HG02981 (cell line): Measurements from ENCODE around the gene RAET1G.
"Not testable (repeated sequence)": the region's sequence is repeated elsewhere in the genome, so short reads cannot be mapped to it uniquely, and the experiment has no call there.

Source experiments
- ATAC-seq: cut with Tn5 transposase; IDR thresholded peaks from one replicate; pipeline ENCODE4 v1.9.1; 2021; ENCODE audit warnings: mild to moderate bottlenecking, moderate library complexity; ENCODE audit not compliant: unreplicated experiment

The RAET1G gene

GRCh38 chr6:149935246-149935645 lies 12.3 kb upstream of the RAET1G start:
- no peak for ATAC-seq

- no peak for ATAC-seq
Observed at GRCh38 chr6:149934249-149935156, 11.6 kb upstream of the RAET1G start.

GRCh38 chr6:149933461-149933860 lies 10.5 kb upstream of the RAET1G start:
- ATAC-seq: no peak

- no peak for ATAC-seq
Observed at GRCh38 chr6:149933036-149933435, 10.1 kb upstream of the RAET1G start.

- ATAC-seq: no peak
Observed at GRCh38 chr6:149931501-149931900, 8.6 kb upstream of the RAET1G start.

- no peak for ATAC-seq
Observed at GRCh38 chr6:149929422-149929821, 6.5 kb upstream of the RAET1G start.

GRCh38 chr6:149927025-149927424 lies 4.1 kb upstream of the RAET1G start:
- not testable (repeated sequence) for ATAC-seq

- peak; percentile 61 for ATAC-seq
Observed at GRCh38 chr6:149925974-149926777, 3.3 kb upstream of the RAET1G start.

GRCh38 chr6:149925253-149925973 lies 2.5 kb upstream of the RAET1G start:
- ATAC-seq: no peak

GRCh38 chr6:149924933-149925252 lies 2.0 kb upstream of the RAET1G start:
- no peak for ATAC-seq

- ATAC-seq: no peak
Observed at GRCh38 chr6:149924206-149924932, 1.4 kb upstream of the RAET1G start.

- ATAC-seq: no peak
Observed at GRCh38 chr6:149923327-149923986, 536 bp upstream of the RAET1G start.

- ATAC-seq: not testable (repeated sequence)
Observed at GRCh38 chr6:149922091-149922490, 830 bp downstream of the RAET1G start.

GRCh38 chr6:149921361-149921760 lies 1.6 kb downstream of the RAET1G start:
- ATAC-seq: no peak

GRCh38 chr6:149919834-149920225 lies 3.1 kb downstream of the RAET1G start:
- no peak for ATAC-seq

- not testable (repeated sequence) for ATAC-seq
Observed at GRCh38 chr6:149919126-149919833, 3.6 kb downstream of the RAET1G start.

- no peak for ATAC-seq
Observed at GRCh38 chr6:149918151-149918905, 4.6 kb downstream of the RAET1G start.

- no peak for ATAC-seq
Observed at GRCh38 chr6:149917679-149918078, 5.2 kb downstream of the RAET1G start.
